Jurkat, Clone E6-1 (cell line): ENCODE measurements around the gene LRP2.

Source experiments
- DNase-seq: peaks from one replicate; pipeline ENCODE4 v3.0.0-alpha.2; 2011; ENCODE audit warnings: low read depth, low spot score
- H3K4me3 ChIP-seq: 2 replicates; pipeline ENCODE4 v1.5.1; 2011; ENCODE audit warnings: mild to moderate bottlenecking, low read length, control low read depth, moderate library complexity

The LRP2 gene

GRCh38 chr2:169109502-169110409 is 252.6 kb downstream of the LRP2 start:
- peak; percentile 51 for DNase-seq
- no peak overlapping the region for H3K4me3 ChIP-seq

- no peak overlapping the region for H3K4me3 ChIP-seq
- no peak for DNase-seq
Measured at GRCh38 chr2:169108099-169108884, 254.0 kb downstream of the LRP2 start.

GRCh38 chr2:169107645-169108044 is 254.7 kb downstream of the LRP2 start:
- DNase-seq, result peak; percentile 70
- no peak overlapping the region for H3K4me3 ChIP-seq

GRCh38 chr2:169106563-169107545 is 255.5 kb downstream of the LRP2 start:
- no peak overlapping the region for H3K4me3 ChIP-seq
- no peak for DNase-seq

- H3K4me3 ChIP-seq, result no peak overlapping the region
- no peak for DNase-seq
Measured at GRCh38 chr2:169106134-169106533, 256.2 kb downstream of the LRP2 start.

- DNase-seq, result peak; percentile 29
- no peak overlapping the region for H3K4me3 ChIP-seq
Measured at GRCh38 chr2:169105476-169105875, 256.9 kb downstream of the LRP2 start.

- no peak for DNase-seq
- no peak overlapping the region for H3K4me3 ChIP-seq
Measured at GRCh38 chr2:169104848-169105247, 257.5 kb downstream of the LRP2 start.

GRCh38 chr2:169095621-169096105 is 266.7 kb downstream of the LRP2 start:
- no peak for DNase-seq
- H3K4me3 ChIP-seq, result no peak overlapping the region

- no peak for DNase-seq
- H3K4me3 ChIP-seq, result no peak overlapping the region
Measured at GRCh38 chr2:169094676-169095075, 267.7 kb downstream of the LRP2 start.

GRCh38 chr2:169093535-169093934 is 268.8 kb downstream of the LRP2 start:
- H3K4me3 ChIP-seq, result no peak overlapping the region
- DNase-seq, result no peak

GRCh38 chr2:169091761-169092519 is 270.4 kb downstream of the LRP2 start:
- H3K4me3 ChIP-seq, result no peak overlapping the region
- no peak for DNase-seq

- H3K4me3 ChIP-seq, result no peak overlapping the region
- no peak for DNase-seq
Measured at GRCh38 chr2:169091256-169091655, 271.1 kb downstream of the LRP2 start.

GRCh38 chr2:169090133-169090820 is 272.1 kb downstream of the LRP2 start:
- DNase-seq, result no peak

GRCh38 chr2:169089182-169089581 is 273.2 kb downstream of the LRP2 start:
- no peak overlapping the region for H3K4me3 ChIP-seq
- no peak for DNase-seq

More at GRCh38 chr2:169090133-169090820, 272.1 kb downstream of the LRP2 start:
- no peak overlapping the region for H3K4me3 ChIP-seq

GRCh38 chr2:169087757-169088379 is 274.5 kb downstream of the LRP2 start:
- H3K4me3 ChIP-seq, result no peak overlapping the region
- no peak for DNase-seq

- no peak overlapping the region for H3K4me3 ChIP-seq
- DNase-seq, result no peak
Measured at GRCh38 chr2:169086893-169087467, 275.4 kb downstream of the LRP2 start.

- DNase-seq, result no peak
Measured at GRCh38 chr2:169082995-169083394, 279.3 kb downstream of the LRP2 start.

More at GRCh38 chr2:169082995-169083394, 279.3 kb downstream of the LRP2 start:
- no peak overlapping the region for H3K4me3 ChIP-seq
